HL-60 (cell line): ENCODE results near the gene FBXO47.

ENCODE experiments used
- CTCF ChIP-seq: IDR thresholded peaks from one replicate; pipeline ENCODE4 v1.5.1; 2011; ENCODE audit warnings: low read length, control low read depth, inconsistent platforms; ENCODE audit not compliant: insufficient read depth
- SPI1 ChIP-seq: IDR thresholded peaks from 2 replicates; pipeline ENCODE4 v1.6.1; 2012; ENCODE audit warnings: low read depth, mild to moderate bottlenecking, borderline replicate concordance

GRCh38 chr17:38911081-38911730 lies 56.0 kb downstream of the FBXO47 start:
- TF ChIP-seq CTCF, result no peak
- no peak for TF ChIP-seq SPI1
